MG63 (cell line): ENCODE results near the gene HES4. TPM values are rescaled to one million over a fixed set of nuclear protein-coding genes. Genes with fewer than 3 reads are reported as not detected.
"Not testable (repeated sequence)": the region's sequence is repeated elsewhere in the genome, so short reads cannot be mapped to it uniquely, and the experiment has no call there.

ENCODE experiments used
- DNase-seq: peaks from one replicate; pipeline ENCODE4 v3.0.0-alpha.2; 2020
- H3K27me3 ChIP-seq: fragments of 250-450 bp; sonication (Bioruptor Pico); 2 replicates; pipeline ENCODE4 v1.5.1; 2020; ENCODE audit warnings: mild to moderate bottlenecking, moderate library complexity
- H3K36me3 ChIP-seq: fragments of 250-450 bp; sonication (Bioruptor Pico); 2 replicates; pipeline ENCODE4 v1.5.1; 2020; ENCODE audit warnings: mild to moderate bottlenecking, moderate library complexity
- H3K4me3 ChIP-seq: fragments of 250-450 bp; sonication (Bioruptor Pico); 2 replicates; pipeline ENCODE4 v1.5.1; 2020; ENCODE audit warnings: mild to moderate bottlenecking, moderate library complexity
- H3K9me3 ChIP-seq: fragments of 250-450 bp; sonication (Bioruptor Pico); 2 replicates; pipeline ENCODE4 v1.5.1; 2020; ENCODE audit warnings: mild to moderate bottlenecking, moderate library complexity
- total RNA-seq: library from RNA; depleted of rRNA; stranded (reverse); fragments of >200 nt; shearing (Covaris generic); gene quantifications from 2 replicates; pipeline ENCODE4 v1.2.3, GENCODE V29; 2014; ENCODE audit warnings: low replicate concordance

Gene HES4
- total RNA-seq, 1 experiment from 2014 or later, result 25.5 TPM

GRCh38 chr1:978835-979743, 20.8 kb downstream of the HES4 start:
- Histone ChIP-seq H3K4me3 (no peak overlapping the region), H3K9me3 (no peaks in the 10 kb centered on the region), H3K36me3 (no peaks in the 10 kb centered on the region), H3K27me3 (no peaks in the 10 kb centered on the region)
- DNase-seq, result no peak

DNA sequence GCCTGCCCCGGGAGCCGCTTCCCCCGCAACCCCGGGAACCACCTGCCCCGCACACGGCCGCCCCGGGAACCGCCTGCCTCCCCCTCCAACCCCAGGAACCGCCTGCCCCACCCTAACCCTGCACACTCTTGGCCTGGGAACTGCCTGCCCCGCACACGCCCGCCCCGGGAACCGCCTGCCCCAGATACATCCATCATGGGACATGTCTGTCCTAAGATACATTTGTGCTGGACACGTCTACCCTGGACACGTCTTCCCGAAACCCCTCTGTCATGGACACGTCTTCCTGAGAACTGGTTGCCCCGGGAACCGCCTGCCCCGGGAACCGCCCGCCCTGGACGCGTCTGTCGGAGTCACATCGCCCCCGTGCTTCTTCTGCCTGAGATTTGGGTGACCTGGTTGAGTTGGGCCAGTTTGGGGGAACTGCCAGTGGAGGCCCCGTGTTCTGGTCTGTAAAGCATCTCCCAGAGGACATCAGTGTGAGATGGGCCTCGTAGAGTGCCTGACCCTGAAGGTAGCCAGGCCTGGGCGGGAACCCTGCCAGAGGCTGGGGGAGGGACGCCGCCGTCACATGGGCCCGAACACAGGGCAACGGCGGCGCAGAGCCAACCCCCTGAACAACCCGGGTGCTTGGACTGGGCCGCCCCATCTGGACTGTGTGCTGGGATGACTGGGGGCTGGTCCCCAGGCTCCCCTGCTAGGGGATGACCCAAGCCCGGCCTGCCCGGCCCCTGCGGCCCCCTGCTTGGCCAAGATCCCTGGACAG, 21.6 kb downstream of the HES4 start:
- H3K9me3 ChIP-seq, result no peaks in the 10 kb centered on the region
- H3K27me3 ChIP-seq, result no peaks in the 10 kb centered on the region
- no peak overlapping the region for H3K4me3 ChIP-seq
- DNase-seq, result peak; percentile 22
- H3K36me3 ChIP-seq, result no peaks in the 10 kb centered on the region

GRCh38 chr1:976791-977190, 23.1 kb downstream of the HES4 start:
- not testable (repeated sequence) for H3K9me3 ChIP-seq, H3K4me3 ChIP-seq, H3K36me3 ChIP-seq, H3K27me3 ChIP-seq
- peak; percentile 42 for DNase-seq

DNA sequence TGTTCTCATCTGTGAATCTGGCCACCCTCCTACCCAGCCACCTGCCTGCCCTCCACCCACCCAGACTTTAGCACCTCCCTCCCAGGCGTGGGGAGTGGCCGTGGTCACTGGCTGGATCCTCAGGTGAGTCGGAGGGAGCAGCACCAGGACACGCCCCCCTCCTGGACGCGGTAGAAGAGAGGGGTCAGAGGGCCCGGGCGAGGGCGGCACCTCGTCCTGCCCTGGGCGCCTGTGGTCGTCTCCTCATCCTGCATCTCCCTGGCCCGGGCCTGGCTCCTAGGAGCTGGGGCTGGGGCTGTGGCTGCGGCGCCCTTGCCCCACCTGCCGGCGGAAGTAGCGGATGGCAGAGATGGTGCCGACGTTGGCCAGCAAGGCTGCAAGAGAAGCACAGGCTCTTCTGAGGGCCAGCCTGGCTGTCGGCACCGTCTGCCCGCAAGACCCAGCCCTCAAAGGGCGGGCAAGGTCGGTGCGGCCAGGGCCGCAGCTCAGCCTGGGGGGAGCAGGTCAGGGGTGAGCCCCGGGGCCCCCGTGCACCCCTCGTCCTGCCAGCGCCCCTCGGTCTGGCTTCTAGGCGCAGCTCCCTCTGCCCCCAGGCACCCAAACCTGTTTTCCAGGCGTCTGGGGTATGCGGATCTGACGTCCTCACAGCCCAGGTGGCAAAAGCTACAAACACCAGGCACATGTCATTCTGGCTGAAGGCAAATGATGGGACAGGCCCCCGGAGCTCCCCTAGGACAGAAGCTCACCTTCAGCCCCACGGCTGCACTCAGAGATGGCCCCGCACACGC, 23.8 kb downstream of the HES4 start:
- Histone ChIP-seq H3K4me3 (peak overlapping the region; percentile 48), H3K27me3 (no peaks in the 10 kb centered on the region)
- DNase-seq, result peak; percentile 79

GRCh38 chr1:975365-975764, 24.5 kb downstream of the HES4 start:
- no peak for DNase-seq
- no peaks in the 10 kb centered on the region for H3K9me3 ChIP-seq
- no peak overlapping the region; the same call in 1 of the 2 replicates for H3K4me3 ChIP-seq
- no peaks in the 10 kb centered on the region for H3K36me3 ChIP-seq
- H3K27me3 ChIP-seq, result no peaks in the 10 kb centered on the region

More for the DNA sequence above, 23.8 kb downstream of the HES4 start:
- H3K36me3 ChIP-seq, result no peaks in the 10 kb centered on the region
- H3K9me3 ChIP-seq, result no peaks in the 10 kb centered on the region

DNA sequence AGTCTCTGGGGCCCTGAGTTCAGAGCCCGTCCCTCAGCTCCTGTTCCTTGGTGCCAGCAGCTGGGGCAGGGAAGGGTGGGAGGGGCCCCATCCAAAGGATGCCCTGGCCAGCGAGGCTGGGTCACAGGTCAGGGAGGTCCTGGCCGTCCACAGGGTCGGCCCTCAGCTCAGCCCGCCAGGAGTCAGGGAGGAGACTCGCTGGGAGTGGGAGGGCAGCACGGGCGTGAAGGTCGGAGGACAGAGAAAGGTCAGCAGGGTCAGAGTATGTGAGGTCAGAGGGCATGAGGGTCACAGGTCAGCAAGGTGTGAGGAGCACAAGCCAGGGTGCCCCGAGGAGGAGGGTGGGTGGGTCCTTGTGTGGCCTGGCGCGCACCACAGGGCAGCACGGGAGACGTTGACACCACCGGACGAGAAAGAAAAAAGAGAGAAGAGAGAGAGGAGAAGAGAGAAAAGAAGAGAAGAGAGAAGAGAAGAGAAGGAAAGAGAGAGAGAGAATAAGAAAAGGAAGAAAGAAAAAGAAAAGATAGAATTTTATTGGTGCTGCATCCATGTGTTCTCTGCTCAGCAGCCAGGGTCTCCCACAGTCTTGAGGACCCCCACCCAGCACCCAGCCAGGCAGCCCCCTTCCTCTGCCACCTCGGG, 25.1 kb downstream of the HES4 start:
- Histone ChIP-seq H3K36me3 (no peaks in the 10 kb centered on the region), H3K9me3 (no peaks in the 10 kb centered on the region), H3K4me3 (no peak overlapping the region), H3K27me3 (no peaks in the 10 kb centered on the region)
- no peak for DNase-seq

DNA sequence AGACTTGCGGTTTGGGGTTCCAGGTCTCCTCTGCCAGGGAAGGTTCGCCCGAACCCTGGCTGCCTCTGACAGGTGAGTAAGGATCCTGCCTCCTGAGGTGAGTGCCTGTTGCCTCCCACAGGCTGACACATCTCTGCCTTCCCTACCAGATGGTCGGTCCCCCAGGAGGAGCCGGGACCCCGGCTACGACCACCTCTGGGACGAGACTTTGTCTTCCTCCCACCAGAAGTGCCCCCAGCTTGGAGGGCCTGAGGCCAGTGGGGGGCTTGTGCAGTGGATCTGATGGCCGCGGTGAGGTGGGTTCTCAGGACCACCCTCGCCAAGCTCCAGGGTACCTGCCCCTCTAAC, 25.6 kb downstream of the HES4 start:
- Histone ChIP-seq H3K36me3 (no peaks in the 10 kb centered on the region), H3K27me3 (no peaks in the 10 kb centered on the region), H3K9me3 (no peaks in the 10 kb centered on the region), H3K4me3 (no peak overlapping the region)
- no peak for DNase-seq

DNA sequence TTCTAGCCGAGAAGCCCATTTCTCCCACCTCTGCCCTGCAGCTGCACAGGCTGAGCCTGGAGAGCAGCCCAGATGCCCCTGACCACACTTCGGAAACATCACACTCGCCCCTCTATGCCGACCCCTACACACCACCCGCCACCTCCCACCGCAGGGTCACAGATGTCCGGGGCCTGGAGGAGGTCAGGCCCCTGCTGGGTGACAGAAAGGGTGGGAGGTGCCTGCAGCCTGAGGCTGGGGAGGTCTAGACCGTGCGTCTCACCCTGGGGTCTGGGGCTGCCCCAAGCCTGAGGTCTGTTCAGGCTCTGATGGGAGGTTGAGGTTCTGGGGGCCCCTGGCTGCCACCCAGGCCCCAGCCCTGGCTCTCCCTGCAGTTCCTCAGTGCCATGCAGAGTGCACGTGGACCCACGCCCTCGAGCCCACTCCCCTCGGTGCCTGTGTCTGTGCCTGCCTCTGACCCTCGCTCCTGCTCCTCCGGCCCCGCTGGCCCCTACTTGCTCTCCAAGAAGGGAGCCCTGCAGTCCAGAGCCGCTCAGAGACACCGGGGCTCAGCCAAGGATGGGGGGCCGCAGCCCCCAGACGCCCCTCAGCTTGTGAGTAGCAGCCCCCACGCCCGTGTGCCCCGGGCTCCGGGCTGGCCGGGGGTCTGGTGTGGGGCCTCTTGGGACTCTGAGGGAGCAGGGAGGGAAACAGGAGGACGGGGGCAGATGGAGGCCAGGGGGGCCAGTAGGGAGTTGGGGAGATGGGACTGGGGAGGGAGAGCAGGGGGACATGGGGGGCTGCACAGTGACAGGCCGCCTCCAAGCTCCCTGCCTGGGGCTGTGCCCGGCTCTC, 26.2 kb downstream of the HES4 start:
- H3K4me3 ChIP-seq, result no peak overlapping the region

DNA sequence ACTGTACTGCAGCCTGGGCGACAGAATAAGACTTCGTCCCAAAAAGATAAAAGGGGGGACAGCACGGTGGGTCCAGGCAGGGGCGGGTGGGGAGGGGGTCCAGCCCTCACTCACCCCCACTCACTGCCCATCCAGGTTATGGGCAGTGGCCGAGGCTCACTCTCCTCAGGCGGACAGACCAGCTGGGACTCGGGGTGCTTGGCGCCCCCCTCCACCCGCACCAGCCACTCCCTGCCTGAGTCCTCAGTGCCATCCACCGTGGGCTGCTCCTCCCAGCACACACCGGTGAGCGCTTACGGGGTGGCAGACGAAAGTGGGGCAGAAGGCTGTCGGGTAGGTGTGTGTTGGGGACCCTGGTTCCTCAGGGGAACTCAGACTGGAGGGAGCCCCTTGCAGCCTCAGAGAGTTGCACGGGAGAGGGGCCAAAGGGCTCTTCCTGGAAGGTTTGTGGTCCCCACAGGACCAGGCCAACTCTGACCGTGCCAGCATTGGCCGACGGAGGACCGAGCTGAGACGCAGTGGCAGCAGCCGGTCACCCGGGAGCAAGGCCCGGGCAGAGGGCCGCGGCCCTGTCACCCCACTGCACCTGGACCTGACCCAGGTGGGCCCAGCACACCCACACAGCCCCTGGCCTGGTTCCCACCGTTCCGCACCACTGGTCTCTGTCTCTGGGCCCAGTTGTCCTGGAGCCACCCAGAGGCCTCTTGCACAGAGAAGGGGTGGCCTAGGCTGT, 27.0 kb downstream of the HES4 start:
- no peaks in the 10 kb centered on the region for H3K9me3 ChIP-seq
- no peak for DNase-seq
- H3K4me3 ChIP-seq, result no peak overlapping the region
- no peaks in the 10 kb centered on the region for H3K36me3 ChIP-seq
- no peaks in the 10 kb centered on the region for H3K27me3 ChIP-seq

More for the DNA sequence above, 26.2 kb downstream of the HES4 start:
- no peaks in the 10 kb centered on the region for H3K27me3 ChIP-seq
- H3K36me3 ChIP-seq, result no peaks in the 10 kb centered on the region
- no peak for DNase-seq
- no peaks in the 10 kb centered on the region for H3K9me3 ChIP-seq

- no peak for DNase-seq
Observed at GRCh38 chr1:971751-972506, 28.0 kb downstream of the HES4 start.

DNA sequence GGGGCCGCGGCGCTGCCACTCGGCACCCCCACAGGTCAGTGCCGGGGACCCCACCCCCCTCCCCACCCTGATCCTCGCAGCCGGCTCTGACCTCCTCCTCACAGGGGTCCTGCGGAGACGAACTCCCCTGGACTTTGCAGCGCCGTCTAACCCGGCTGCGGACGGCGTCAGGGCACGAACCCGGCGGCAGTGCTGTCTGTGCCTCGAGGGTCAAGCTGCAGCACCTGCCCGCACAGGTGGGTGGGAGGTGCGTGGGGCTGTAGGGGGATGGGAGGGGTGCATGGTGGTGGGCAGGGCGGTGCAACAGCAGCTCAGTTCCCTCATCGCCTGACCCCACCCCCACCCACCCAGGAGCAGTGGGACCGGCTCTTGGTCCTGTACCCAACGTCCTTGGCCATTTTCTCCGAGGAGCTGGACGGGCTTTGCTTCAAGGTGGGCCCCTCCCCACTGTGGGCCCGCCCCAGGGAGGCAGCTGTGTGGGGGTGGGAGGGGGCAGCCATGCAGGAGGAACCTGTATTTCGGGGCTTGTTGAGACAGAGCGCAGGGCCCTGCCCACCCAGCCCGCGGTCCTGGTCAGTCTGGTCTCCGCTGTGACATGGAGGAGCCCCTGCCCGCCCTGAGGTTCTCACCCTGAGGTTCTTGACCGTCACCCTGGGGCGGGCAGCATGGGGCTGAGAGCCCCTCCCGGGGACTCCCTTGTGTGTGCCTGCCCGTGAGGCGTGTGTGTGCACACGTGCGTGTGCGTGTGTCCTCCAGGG, 28.7 kb downstream of the HES4 start:
- no peak overlapping the region for H3K4me3 ChIP-seq
- H3K36me3 ChIP-seq, result no peaks in the 10 kb centered on the region
- H3K9me3 ChIP-seq, result no peaks in the 10 kb centered on the region
- no peaks in the 10 kb centered on the region for H3K27me3 ChIP-seq
- no peak for DNase-seq

More at GRCh38 chr1:971751-972506, 28.0 kb downstream of the HES4 start:
- H3K36me3 ChIP-seq, result no peaks in the 10 kb centered on the region
- no peaks in the 10 kb centered on the region for H3K27me3 ChIP-seq
- no peaks in the 10 kb centered on the region for H3K9me3 ChIP-seq
- no peak overlapping the region for H3K4me3 ChIP-seq

DNA sequence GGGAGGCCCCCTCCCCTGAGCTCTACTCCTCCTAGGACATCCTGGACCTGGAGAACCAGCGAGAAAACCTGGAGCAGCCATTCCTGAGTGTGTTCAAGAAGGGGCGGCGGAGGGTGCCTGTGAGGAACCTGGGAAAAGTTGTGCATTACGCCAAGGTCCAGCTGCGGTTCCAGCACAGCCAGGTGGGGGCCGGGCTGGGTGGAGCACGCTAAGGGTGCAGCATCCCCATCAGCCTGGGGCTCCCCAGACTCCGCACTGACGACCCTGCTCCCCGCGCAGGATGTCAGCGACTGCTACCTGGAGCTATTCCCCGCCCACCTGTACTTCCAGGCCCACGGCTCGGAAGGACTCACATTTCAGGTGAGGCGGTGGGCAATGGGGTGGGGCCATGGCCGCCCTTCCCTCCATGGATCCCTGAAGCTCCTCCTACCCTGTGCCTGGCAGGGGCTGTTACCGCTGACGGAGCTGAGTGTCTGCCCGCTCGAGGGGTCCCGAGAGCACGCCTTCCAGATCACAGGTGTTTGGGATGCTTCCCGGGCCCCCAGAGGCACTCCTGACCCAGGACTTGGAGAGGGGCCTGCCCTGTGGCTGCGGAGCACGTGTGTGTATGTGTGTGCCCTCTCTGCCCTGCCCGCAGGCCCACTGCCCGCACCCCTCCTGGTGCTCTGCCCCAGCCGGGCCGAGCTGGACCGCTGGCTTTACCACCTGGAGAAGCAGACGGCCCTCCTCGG, 29.5 kb downstream of the HES4 start:
- DNase-seq, result no peak

GRCh38 chr1:969260-969855, 30.5 kb downstream of the HES4 start:
- Histone ChIP-seq H3K27me3 (no peaks in the 10 kb centered on the region), H3K36me3 (no peaks in the 10 kb centered on the region; the same call in 1 of the 2 replicates), H3K4me3 (no peak overlapping the region), H3K9me3 (no peaks in the 10 kb centered on the region)
- DNase-seq, result no peak

More for the DNA sequence above, 29.5 kb downstream of the HES4 start:
- H3K36me3 ChIP-seq, result no peaks in the 10 kb centered on the region; the same call in 1 of the 2 replicates
- no peaks in the 10 kb centered on the region for H3K9me3 ChIP-seq
- no peaks in the 10 kb centered on the region for H3K27me3 ChIP-seq
- H3K4me3 ChIP-seq, result no peak overlapping the region
